Measurements from ENCODE around the gene NR0B2.
"Not testable (repeated sequence)": the region's sequence is repeated elsewhere in the genome, so short reads cannot be mapped to it uniquely, and the experiment has no call there.

DNA sequence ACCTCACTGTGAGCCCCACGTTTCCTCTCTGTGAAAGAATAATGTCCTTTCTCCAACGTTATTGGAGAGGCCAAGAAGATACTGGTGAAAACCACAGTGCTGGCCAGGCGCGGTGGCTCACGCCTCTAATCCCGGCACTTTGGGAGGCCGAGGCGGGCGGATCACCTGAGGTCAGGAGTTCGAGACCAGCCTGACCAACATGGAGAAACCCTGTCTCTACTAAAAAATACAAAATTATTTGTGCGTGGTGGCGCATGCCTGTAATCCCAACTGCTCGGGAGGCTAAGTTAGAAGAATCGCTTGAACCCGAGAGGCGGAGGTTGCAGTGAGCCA lies 34.9 kb upstream of the NR0B2 start:
- TF ChIP-seq, protein P1, sequence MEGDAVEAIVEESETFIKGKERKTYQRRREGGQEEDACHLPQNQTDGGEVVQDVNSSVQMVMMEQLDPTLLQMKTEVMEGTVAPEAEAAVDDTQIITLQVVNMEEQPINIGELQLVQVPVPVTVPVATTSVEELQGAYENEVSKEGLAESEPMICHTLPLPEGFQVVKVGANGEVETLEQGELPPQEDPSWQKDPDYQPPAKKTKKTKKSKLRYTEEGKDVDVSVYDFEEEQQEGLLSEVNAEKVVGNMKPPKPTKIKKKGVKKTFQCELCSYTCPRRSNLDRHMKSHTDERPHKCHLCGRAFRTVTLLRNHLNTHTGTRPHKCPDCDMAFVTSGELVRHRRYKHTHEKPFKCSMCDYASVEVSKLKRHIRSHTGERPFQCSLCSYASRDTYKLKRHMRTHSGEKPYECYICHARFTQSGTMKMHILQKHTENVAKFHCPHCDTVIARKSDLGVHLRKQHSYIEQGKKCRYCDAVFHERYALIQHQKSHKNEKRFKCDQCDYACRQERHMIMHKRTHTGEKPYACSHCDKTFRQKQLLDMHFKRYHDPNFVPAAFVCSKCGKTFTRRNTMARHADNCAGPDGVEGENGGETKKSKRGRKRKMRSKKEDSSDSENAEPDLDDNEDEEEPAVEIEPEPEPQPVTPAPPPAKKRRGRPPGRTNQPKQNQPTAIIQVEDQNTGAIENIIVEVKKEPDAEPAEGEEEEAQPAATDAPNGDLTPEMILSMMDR (conservative IDR thresholded peaks at IDR 0.05 in 1 of 2, IDR thresholded peaks at IDR 0.05 in 1 of 2; ENCODE audit: extremely low read depth in 1 of 2, insufficient read depth in 1 of 2, low read depth in 1 of 2, low read length in 2 of 2) = not testable (repeated sequence)
- TF ChIP-seq EZH2 (IDR thresholded peaks at IDR 0.05; ENCODE audit: borderline replicate concordance, low read length) = not testable (repeated sequence)

Data from mammary epithelial cell (primary cell).